Kidney (tissue), 14 donors: ENCODE results near the gene PLEKHG3. TPM values are rescaled to one million over a fixed set of nuclear protein-coding genes. Genes with fewer than 3 reads are reported as not detected.
A peak's percentile ranks its signal among the peaks of the same experiment; 100 is the strongest.

Experiments
- DNase-seq, 5 donors: peaks; one replicate each; pipeline ENCODE4 v3.0.0-alpha.2; 2013 to 2020
- FAIRE-seq: peaks from 2 replicates; lab custom pipeline; 2012; peaks lifted over from hg19 to GRCh38; lab: Jason Lieb, UNC
- H3K27ac ChIP-seq, 2 donors: one replicate each; pipeline ENCODE4 v1.7.0; 2013; ENCODE audit warnings: low read depth in 2 of 2, low read length in 2 of 2, inconsistent platforms in 1 of 2
- H3K27me3 ChIP-seq: one replicate; pipeline ENCODE4 v1.7.1; 2013; ENCODE audit warnings: low read length, inconsistent platforms; ENCODE audit not compliant: control insufficient read depth, insufficient read depth
- H3K36me3 ChIP-seq, 3 donors: one replicate each; pipeline versions ENCODE4 v1.7.0 to v1.7.1; 2013; ENCODE audit warnings: low read length in 3 of 3, control low read depth in 1 of 3, inconsistent platforms in 1 of 3; ENCODE audit not compliant: insufficient read depth in 3 of 3, control insufficient read depth in 2 of 3
- H3K4me1 ChIP-seq, 3 donors: one replicate each; pipeline versions ENCODE4 v1.7.0 to v1.7.1; 2013; ENCODE audit warnings: low read length in 3 of 3, inconsistent platforms in 1 of 3, low read depth in 1 of 3; ENCODE audit not compliant: control insufficient read depth in 2 of 3, insufficient read depth in 2 of 3
- H3K4me3 ChIP-seq, 3 donors: one replicate each; pipeline versions ENCODE4 v1.7.0 to v1.8.1; 2013; ENCODE audit warnings: low read length in 3 of 3, control low read depth in 1 of 3, inconsistent platforms in 1 of 3
- H3K9ac ChIP-seq, 3 donors: one replicate each; pipeline versions ENCODE4 v1.7.0 to v1.7.1; 2013; ENCODE audit warnings: low read length in 3 of 3, control low read depth in 1 of 3, inconsistent platforms in 1 of 3
- H3K9me3 ChIP-seq, 3 donors: one replicate each; pipeline versions ENCODE4 v1.7.0 to v1.7.1; 2013; ENCODE audit warnings: low read length in 3 of 3, control low read depth in 1 of 3, inconsistent platforms in 1 of 3; ENCODE audit not compliant: control insufficient read depth in 2 of 3, insufficient read depth in 1 of 3
- CTCF ChIP-seq: IDR thresholded peaks from 3 replicates; pipeline ENCODE4 v1.5.1; 2012; ENCODE audit warnings: mild to moderate bottlenecking, moderate library complexity, borderline replicate concordance; ENCODE audit not compliant: insufficient read depth; ENCODE audit errors: extremely low read depth
- intact Hi-C: fragments of 100-400 bp; cut with DNase I; formaldehyde crosslinking; loops from one replicate; pipeline ENCODE4 v1.11.1; 2022
- polyA plus RNA-seq: library from polyadenylated mRNA; stranded (reverse); fragments of 350-450 nt; fragmentation: Illumina TruSeq; extraction: RNeasy Lipid Tissue Mini Kit (QIAGEN cat#74804); gene quantifications from one replicate; pipeline ENCODE4 v1.2.3, GENCODE V29; 2014; ENCODE audit warnings: low read depth, low replicate concordance; ENCODE audit not compliant: insufficient read depth
- total RNA-seq: library from RNA; stranded (reverse); fragmentation: NEBNext Ultra II Directional; extraction: Animal tissue kit (Norgen Biotek cat#: 25700); gene quantifications from one replicate; pipeline ENCODE4 v1.2.1, GENCODE V29; 2021
- donor health status: control.
- donor health status: control.
- donor health status: control.
- donor health status: control.
- donor health status: control.
- donor health status: DM: yes; HTN: yes; CAD: no.
- donor health status: Normal renal cell carcinoma (clear cell type).

Gene PLEKHG3
- total and polyA plus RNA-seq, 2 donors from 2014 or later, result 51.9 to 127 TPM

DNA sequence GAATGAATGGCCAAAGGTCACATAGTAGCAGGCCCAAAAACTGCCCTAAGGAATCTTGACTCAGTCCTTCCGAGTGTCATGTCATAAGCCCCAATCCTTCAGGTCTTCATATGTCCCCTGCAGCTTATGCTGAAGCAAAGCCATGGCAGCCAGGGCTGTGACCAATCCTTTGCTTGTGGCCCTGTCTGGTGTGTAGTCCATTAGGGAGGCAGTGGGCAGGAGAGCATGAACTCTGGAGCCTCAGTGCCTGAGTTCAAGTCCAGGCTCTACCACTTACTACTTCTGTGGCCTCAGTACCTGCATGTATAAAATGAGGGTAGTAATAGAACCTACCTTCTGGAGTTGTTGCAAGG is 20.3 kb downstream of the PLEKHG3 start:
- DNase-seq (peak in 1 of 5 donors; percentile 55), FAIRE-seq (no peak)
- H3K27ac ChIP-seq, result peak overlapping the region; percentile 77 to 82
- H3K9ac ChIP-seq, result no peak overlapping the region
- H3K4me3 ChIP-seq, result peak overlapping the region in 1 of 3 donors; percentile 7
- TF ChIP-seq CTCF, result no peak
- no peaks in the 10 kb centered on the region for H3K27me3 ChIP-seq
- peaks cover 4 to 18% (median 14%) of the 10 kb centered on the region in 3 donors for H3K36me3 ChIP-seq
- no peaks in the 10 kb centered on the region for H3K9me3 ChIP-seq
- intact Hi-C loops, result no loop called here
- H3K4me1 ChIP-seq, result peaks cover 6 to 61% (median 59%) of the 10 kb centered on the region in 3 donors

- DNase-seq (peak in 1 of 5 donors; percentile 63), FAIRE-seq (no peak)
- no peak overlapping the region for H3K4me3 ChIP-seq
- H3K36me3 ChIP-seq, result peaks cover 4 to 23% (median 19%) of the 10 kb centered on the region in 3 donors
- peaks cover 6 to 54% (median 52%) of the 10 kb centered on the region in 3 donors for H3K4me1 ChIP-seq
- no peaks in the 10 kb centered on the region for H3K27me3 ChIP-seq
- H3K27ac ChIP-seq, result peak overlapping the region; percentile 60 to 82
- peak overlapping the region in 1 of 3 donors; percentile 10 for H3K9ac ChIP-seq
- intact Hi-C loops, result no loop called here
- TF ChIP-seq CTCF, result no peak
- no peaks in the 10 kb centered on the region for H3K9me3 ChIP-seq
These were observed 21.1 kb downstream of the PLEKHG3 start for GRCh38 chr14:64725261-64725815.

GRCh38 chr14:64725879-64726584 is 21.8 kb downstream of the PLEKHG3 start:
- Histone ChIP-seq H3K27me3 (no peaks in the 10 kb centered on the region), H3K27ac (peak overlapping the region; percentile 29 to 60), H3K9me3 (no peaks in the 10 kb centered on the region), H3K9ac (peak overlapping the region in 1 of 3 donors; percentile 51), H3K36me3 (peaks cover 4 to 30% (median 23%) of the 10 kb centered on the region in 3 donors), H3K4me3 (no peak overlapping the region), H3K4me1 (peaks cover 3 to 47% (median 45%) of the 10 kb centered on the region in 3 donors)
- intact Hi-C loops, result no loop called here
- FAIRE-seq (no peak), DNase-seq (peak in 1 of 5 donors; percentile 15)
- TF ChIP-seq CTCF, result no peak
